Gastrocnemius medialis (tissue), 4 donors: ENCODE measurements around the gene OTOP3.
"Not testable (repeated sequence)": the region's sequence is repeated elsewhere in the genome, so short reads cannot be mapped to it uniquely, and the experiment has no call there.

Experiments
- CTCF ChIP-seq, 5 experiments: fragments of 450-650 bp in 3 of 5; fragments of 200-600 bp in 2 of 5; sonication (generic) in 2 of 5; IDR thresholded peaks in 4 of 5; conservative IDR thresholded peaks in 1 of 5; 1 replicate in 4 of 5; 2 replicates in 1 of 5; pipeline ENCODE4 v1.5.1; 2016 to 2019; ENCODE audit warnings: antibody characterized with exemption in 5 of 5, mild to moderate bottlenecking in 3 of 5, moderate library complexity in 3 of 5
- POLR2A ChIP-seq, 2 donors: fragments of 450-650 bp; IDR thresholded peaks; one replicate each; pipeline ENCODE4 v1.6.1; 2017; ENCODE audit warnings: antibody characterized with exemption in 2 of 2, mild to moderate bottlenecking in 2 of 2, moderate library complexity in 2 of 2

- TF ChIP-seq POLR2A (IDR thresholded peaks at IDR 0.05); CTCF (IDR thresholded peaks at IDR 0.05 in 4 of 5, conservative IDR thresholded peaks at IDR 0.05 in 1 of 5): not testable (repeated sequence)
These were observed 33.8 kb downstream of the OTOP3 start for GRCh38 chr17:74969501-74969900.
